ENCODE results near the gene KCNJ6. TPM values are rescaled to one million over a fixed set of nuclear protein-coding genes. Genes with fewer than 3 reads are reported as not detected.

Gene KCNJ6
- total and polyA plus RNA-seq, 5 donors = 0.03 TPM; not detected in 4

DNA sequence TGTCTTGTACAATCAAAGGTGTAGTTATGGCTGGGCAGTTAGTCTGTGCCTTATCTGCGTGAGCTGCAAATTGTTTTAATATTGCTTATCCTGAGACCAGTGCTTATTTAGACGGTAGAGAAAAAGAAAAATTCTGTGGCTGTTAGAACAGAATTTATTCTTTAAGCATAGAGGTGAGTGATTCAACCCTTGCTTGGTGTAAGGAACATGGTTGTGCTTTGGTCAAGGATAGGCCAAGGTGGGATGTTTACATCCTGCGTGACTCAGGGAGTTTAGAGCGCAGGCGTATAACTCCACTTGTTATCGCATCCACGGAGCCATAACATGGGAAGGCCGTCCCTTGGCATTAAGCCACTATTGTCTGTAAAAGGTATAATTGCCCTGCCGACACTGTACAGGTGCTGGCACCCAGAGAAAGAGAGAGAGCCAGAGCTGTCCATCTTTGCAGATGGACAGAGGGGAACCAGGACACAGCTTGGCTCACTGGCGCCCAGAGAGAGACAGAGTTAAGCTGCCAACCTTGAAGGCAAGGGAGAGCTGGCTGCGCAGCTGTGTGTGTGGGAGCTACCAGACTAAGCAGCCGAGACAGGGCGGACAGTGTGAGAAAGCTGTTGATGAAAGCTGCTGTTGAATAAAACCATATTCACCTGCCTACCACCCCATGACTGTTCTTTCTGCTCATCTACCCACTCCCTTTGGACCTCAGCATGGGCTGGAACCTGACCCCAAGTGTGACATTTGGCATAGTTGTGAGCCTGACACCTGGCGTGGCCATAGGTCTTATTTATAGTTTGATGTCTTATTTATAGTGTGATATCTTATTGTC lies 349.3 kb downstream of the KCNJ6 start:
- DNase-seq (peak in 1 of 3 donors; percentile 58), ATAC-seq (no peak)
- WGBS = 60% methylated on average over 14 of the region's 14 CpGs
- peaks cover 2% of the 10 kb centered on the region for H3K4me1 ChIP-seq (ENCODE audit: control insufficient read depth, insufficient read depth, low read length)
- H3K4me3 ChIP-seq (ENCODE audit: low read length) = no peak overlapping the region
- H3K27me3 ChIP-seq (ENCODE audit: control insufficient read depth, insufficient read depth) = no peaks in the 10 kb centered on the region
- intact Hi-C loops (cut with DNase I) = loop anchor here in 2 of 4 donors (10.0 kb wide), 2 partner anchors 202 to 352 kb away; partner anchors contain the start of gene DYRK1A (in 2 of the 2)
- peak overlapping the region; percentile 81 for H3K27ac ChIP-seq (ENCODE audit: low read length)
- H3K9me3 ChIP-seq (ENCODE audit: control insufficient read depth, low read length) = no peaks in the 10 kb centered on the region

DNA sequence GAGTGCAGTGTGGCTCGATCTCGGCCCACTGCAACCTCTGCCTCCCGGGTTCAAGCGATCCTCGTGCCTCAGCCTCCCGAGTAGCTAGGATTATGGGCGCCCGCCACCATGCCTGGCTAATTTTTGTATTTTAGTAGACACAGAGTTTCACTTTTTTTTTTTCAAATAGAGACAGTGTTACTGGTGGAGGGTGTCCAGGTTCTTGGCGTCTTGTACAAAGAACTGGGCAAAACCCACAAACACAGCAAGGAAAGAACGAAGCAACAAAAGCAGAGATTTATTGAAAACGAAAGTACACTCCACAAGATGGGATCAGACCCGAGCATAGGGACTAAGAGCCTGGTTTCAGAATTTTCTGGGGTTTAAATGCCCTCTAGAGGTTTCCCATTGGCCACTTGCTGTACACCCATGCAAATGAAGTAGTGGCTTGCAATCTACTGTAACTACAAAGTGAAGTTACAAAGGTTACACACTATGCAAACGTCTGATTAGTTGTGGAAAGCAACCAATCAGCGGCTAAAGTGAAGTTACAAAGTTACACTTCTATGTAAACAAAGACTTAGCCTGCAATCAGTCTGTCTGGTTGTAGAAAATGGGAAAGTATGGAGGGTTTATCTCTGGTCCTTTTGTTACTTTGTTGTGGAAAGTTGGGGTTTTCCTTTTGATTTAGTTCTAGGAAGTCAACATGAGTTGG lies 350.6 kb downstream of the KCNJ6 start:
- peaks cover 2% of the 10 kb centered on the region for H3K4me1 ChIP-seq (ENCODE audit: control insufficient read depth, insufficient read depth, low read length)
- no peaks in the 10 kb centered on the region for H3K9me3 ChIP-seq (ENCODE audit: control insufficient read depth, low read length)
- intact Hi-C loops (cut with DNase I) = loop anchor here in 2 of 4 donors (10.0 kb wide), 2 partner anchors 201 to 351 kb away; partner anchors contain the start of gene DYRK1A (in 2 of the 2)
- ATAC-seq = no peak
- no peak for DNase-seq
- H3K4me3 ChIP-seq (ENCODE audit: low read length) = no peak overlapping the region
- no peak overlapping the region for H3K27ac ChIP-seq (ENCODE audit: low read length)
- whole genome bisulfite sequencing = 86% methylated on average over 14 of the region's 14 CpGs
- no peaks in the 10 kb centered on the region for H3K27me3 ChIP-seq (ENCODE audit: control insufficient read depth, insufficient read depth)

DNA sequence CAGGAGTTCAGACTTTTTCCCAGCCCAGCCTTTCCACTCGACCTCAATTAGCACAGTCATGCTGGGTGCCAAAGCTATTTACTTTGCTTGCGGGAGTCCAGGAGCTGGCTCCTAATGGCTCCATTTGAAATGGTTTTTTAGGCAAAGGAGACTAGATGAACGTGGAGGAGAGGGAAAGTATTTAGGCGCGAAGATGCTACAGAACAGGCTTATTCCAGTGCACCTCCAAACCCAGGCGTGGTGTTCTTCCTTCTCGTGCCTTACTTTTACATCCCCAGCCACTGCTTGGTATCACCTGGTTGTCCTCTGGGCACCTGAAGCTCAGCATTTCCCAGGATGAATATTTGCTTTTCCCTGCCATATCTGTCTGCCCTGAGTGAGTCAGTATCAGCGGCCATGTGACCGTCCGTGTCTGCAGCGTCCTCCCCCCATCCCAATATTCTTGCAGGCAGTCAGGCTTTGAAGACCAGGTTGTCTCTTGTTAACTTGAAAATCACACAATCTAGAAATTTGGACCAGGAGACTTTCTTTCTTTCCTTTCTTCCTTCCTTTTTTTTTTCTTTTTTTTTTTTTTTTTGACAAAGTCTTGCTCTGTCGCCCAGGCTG lies 351.2 kb downstream of the KCNJ6 start:
- no peaks in the 10 kb centered on the region for H3K9me3 ChIP-seq (ENCODE audit: control insufficient read depth, low read length)
- peak overlapping the region; percentile 79 for H3K27ac ChIP-seq (ENCODE audit: low read length)
- 64% methylated on average over 12 of the region's 12 CpGs for WGBS
- H3K4me3 ChIP-seq (ENCODE audit: low read length) = no peak overlapping the region
- no peak for ATAC-seq
- H3K4me1 ChIP-seq (ENCODE audit: control insufficient read depth, insufficient read depth, low read length) = peaks cover 2% of the 10 kb centered on the region
- peak in 1 of 3 donors; percentile 35 for DNase-seq
- intact Hi-C loops (cut with DNase I) = loop anchor here in 2 of 4 donors (10.0 kb wide), 2 partner anchors 200 to 350 kb away; partner anchors contain the start of gene DYRK1A (in 2 of the 2)
- no peaks in the 10 kb centered on the region for H3K27me3 ChIP-seq (ENCODE audit: control insufficient read depth, insufficient read depth)

DNA sequence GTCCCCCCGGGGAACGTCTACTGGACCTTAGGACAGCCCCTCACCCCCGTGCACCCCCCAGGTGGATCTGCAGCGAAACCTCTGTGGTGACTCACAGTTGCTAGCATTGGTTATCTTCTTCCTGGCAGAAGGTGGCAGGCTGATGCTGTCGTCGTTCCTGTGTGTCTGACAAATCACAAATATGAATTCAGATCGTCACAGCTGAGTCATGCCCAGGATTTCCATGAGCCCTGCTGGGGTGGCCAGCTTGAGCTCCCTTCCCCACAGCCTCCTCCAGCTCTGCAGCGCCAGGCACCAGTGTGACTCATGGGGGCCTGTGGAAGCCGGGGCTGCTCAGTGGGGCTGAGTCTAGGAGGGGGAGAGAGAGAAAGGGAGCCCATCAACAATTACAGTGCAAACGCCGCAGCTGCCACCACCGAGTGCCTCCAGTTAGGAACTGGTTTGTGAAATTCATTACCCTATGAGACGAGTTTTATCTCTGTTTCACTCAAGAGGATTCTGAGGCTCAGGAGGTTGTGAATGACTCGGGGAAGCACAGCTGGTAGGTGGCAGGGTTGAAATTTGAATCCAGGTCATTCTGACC lies 351.8 kb downstream of the KCNJ6 start:
- Histone ChIP-seq H3K9me3 (ENCODE audit: control insufficient read depth, low read length) (no peaks in the 10 kb centered on the region), H3K27me3 (ENCODE audit: control insufficient read depth, insufficient read depth) (no peaks in the 10 kb centered on the region), H3K4me3 (ENCODE audit: low read length) (peak overlapping the region; percentile 43), H3K27ac (ENCODE audit: low read length) (peak overlapping the region; percentile 89), H3K4me1 (ENCODE audit: control insufficient read depth, insufficient read depth, low read length) (peaks cover 2% of the 10 kb centered on the region)
- ATAC-seq (peak; percentile 81 to 91), DNase-seq (peak; percentile 81 to 87 (median 86))
- 14% methylated on average over 14 of the region's 14 CpGs for WGBS
- intact Hi-C loops (cut with DNase I) = loop anchor here in 2 of 4 donors (10.0 kb wide), 2 partner anchors 200 to 350 kb away; partner anchors contain the start of gene DYRK1A (in 2 of the 2)

DNA sequence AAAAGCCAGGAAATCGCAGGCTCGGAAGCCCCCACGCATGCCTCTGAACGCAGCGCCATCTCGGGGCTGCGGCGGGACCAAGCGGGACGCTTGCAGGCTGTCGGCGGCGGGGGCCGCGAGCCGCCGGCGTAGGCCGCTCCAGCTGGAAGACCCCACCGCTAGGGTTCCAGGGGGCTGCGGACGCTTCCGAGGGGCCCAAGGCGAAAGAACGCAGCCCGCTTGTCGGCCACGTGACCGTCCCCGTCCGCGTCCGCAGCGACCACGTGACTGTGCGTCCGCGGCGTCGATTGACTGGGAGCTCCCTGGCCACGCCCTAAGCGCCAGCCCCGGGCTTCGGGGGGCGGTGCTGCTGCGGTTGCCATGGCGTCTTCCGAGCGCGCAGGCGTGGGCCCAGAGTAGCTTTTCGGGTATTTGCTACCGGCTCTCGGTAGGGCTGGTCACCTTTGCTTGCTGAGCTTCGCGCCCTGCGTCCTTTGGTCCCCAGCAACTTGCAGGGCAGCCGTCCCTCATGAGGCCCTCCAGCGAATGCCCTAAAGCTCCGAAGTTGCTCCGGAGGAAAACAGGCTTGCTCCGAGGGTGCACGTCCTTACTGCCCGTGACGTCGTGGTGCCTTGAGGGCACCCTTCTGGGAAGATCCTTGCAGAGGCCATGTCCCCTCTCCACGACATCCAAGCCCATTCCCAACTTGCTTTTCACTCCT lies 352.5 kb downstream of the KCNJ6 start:
- peaks cover 2% of the 10 kb centered on the region for H3K4me1 ChIP-seq (ENCODE audit: control insufficient read depth, insufficient read depth, low read length)

DNA sequence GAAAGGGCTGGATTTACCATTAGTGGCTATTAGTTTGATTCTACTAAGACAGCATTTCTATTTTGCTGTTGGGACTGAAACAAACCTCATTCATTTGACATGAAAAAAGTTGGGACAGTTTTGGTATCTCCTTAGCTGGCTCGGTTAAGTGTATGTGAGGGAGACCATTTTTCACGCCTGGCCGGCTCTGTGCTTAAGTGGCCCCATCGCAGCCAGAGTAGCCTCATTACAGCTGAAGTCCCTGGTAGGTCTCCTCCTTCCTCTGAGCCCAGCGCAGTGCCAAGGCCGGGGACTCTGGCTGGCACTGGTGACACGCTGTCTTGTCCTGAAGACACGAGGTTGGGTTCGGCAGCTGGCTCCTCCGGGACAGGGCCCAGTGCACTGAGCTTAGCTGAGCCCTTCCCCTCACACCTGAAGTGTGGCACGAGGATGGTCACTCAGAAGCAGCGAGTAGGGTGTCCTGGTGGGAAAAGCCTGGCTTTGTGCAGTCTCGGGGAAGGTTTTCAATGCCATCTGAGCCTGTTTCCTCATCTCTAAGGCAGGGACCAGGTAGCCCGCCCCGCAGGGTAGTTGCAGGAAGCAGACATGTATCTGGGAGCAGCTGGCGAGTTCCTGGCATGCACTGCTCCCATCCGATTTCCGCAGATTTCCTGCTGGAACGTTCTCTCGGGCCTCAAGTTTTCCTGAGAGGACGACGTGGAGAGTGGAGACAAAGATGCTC lies 353.2 kb downstream of the KCNJ6 start:
- H3K9me3 ChIP-seq (ENCODE audit: control insufficient read depth, low read length) = no peaks in the 10 kb centered on the region
- peak; percentile 5 to 7 for ATAC-seq
- intact Hi-C loops (cut with DNase I) = loop anchor here in 2 of 4 donors (10.0 kb wide), 2 partner anchors 198 to 348 kb away; partner anchors contain the start of gene DYRK1A (in 2 of the 2)
- peak overlapping the region; percentile 49 for H3K4me3 ChIP-seq (ENCODE audit: low read length)
- 48% methylated on average over 22 of the region's 22 CpGs for WGBS
- H3K4me1 ChIP-seq (ENCODE audit: control insufficient read depth, insufficient read depth, low read length) = peaks cover 2% of the 10 kb centered on the region
- peak overlapping the region; percentile 88 for H3K27ac ChIP-seq (ENCODE audit: low read length)
- H3K27me3 ChIP-seq (ENCODE audit: control insufficient read depth, insufficient read depth) = no peaks in the 10 kb centered on the region
- DNase-seq = peak in 2 of 3 donors; percentile 62 to 67

More for the DNA sequence above, 352.5 kb downstream of the KCNJ6 start:
- H3K4me3 ChIP-seq (ENCODE audit: low read length) = peak overlapping the region; percentile 49
- peak; percentile 97 for ATAC-seq
- DNase-seq = peak; percentile 95 to 98 (median 98)
- intact Hi-C loops (cut with DNase I) = loop anchor here in 2 of 4 donors (10.0 kb wide), 2 partner anchors 199 to 349 kb away; partner anchors contain the start of gene DYRK1A (in 2 of the 2)
- under 1% methylated on average over 67 of the region's 67 CpGs for WGBS
- H3K9me3 ChIP-seq (ENCODE audit: control insufficient read depth, low read length) = no peaks in the 10 kb centered on the region
- H3K27me3 ChIP-seq (ENCODE audit: control insufficient read depth, insufficient read depth) = no peaks in the 10 kb centered on the region
- H3K27ac ChIP-seq (ENCODE audit: low read length) = peak overlapping the region; percentile 89

DNA sequence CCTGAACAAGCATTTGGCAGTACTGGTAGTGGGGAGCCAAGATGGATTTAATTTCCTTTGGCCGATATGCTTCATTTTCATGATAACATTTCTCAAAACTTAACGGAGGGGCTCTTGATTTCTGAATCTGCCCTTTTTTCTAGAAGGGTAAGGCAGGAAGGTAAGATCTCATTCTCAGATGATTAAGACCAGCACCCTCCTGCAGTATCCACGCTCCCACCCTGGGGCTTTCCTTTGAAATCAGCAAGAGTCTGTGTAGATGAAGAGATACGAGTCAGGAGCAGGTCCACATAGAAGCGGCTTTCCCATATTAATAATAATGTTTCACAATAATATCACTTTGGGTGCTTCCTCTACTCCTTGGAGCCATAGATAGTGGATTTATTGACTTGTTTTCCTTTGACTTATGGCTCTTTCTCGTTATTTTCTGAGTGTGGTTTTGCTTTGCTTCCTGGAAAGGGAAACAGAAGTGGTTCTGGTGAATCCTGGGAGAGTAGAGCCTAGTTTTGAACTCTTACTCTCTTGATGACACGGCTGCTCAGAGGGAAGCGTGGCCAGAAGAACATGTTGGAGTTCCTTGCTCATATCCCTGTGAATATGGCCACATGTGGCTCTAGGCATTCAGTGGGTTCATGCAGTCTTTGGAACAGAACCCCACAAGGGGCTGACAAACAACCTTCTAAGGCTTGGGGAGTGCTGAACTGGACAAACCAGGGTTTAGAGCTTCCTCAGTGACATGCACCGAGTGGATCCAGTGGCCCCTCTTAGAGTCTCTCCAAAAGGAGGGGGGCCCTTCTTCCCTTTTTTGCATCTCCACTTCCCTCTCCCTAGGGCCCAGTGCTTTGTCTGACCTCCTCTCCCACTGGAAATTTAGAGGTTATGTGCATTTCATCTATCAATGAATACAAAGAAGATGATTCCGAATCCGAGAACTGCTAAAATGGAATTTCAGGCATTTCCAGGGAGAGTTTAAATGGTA lies 354.0 kb downstream of the KCNJ6 start:
- Histone ChIP-seq H3K27ac (ENCODE audit: low read length) (no peak overlapping the region), H3K9me3 (ENCODE audit: control insufficient read depth, low read length) (no peaks in the 10 kb centered on the region), H3K4me1 (ENCODE audit: control insufficient read depth, insufficient read depth, low read length) (peaks cover 2% of the 10 kb centered on the region), H3K4me3 (ENCODE audit: low read length) (no peak overlapping the region), H3K27me3 (ENCODE audit: control insufficient read depth, insufficient read depth) (no peaks in the 10 kb centered on the region)
- ATAC-seq (no peak), DNase-seq (no peak)
- 93% methylated on average over 11 of the region's 11 CpGs for WGBS
- intact Hi-C loops (cut with DNase I) = loop anchor here in 2 of 4 donors (10.0 kb wide), 2 partner anchors 197 to 347 kb away; partner anchors contain the start of gene DYRK1A (in 2 of the 2)

DNA sequence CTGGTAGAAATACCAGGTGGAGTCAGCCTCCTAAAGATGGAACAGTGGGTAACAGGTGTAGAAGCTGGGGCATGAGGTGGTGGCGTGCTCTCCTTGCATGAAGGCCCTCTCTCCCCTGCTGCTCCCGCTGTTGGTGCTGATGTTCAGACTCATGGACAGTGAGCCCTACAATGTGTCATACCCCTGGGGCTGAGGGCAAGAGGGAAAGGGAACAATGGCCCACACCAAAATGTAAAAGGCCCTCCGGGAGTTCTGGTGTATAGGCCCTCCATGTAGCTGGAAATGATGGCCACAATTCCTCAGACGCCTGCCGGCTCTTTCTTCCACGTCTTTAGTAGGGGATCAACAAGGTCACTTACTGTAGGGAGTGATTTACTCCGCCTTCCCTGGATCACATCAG lies 354.8 kb downstream of the KCNJ6 start:
- Histone ChIP-seq H3K4me1 (ENCODE audit: control insufficient read depth, insufficient read depth, low read length) (peaks cover 2% of the 10 kb centered on the region), H3K27ac (ENCODE audit: low read length) (no peak overlapping the region), H3K27me3 (ENCODE audit: control insufficient read depth, insufficient read depth) (no peaks in the 10 kb centered on the region), H3K9me3 (ENCODE audit: control insufficient read depth, low read length) (no peaks in the 10 kb centered on the region), H3K4me3 (ENCODE audit: low read length) (no peak overlapping the region)
- ATAC-seq = no peak
- DNase-seq = no peak
- 91% methylated on average over 7 of the region's 7 CpGs for WGBS
- intact Hi-C loops (cut with DNase I) = loop anchor here in 2 of 4 donors (10.0 kb wide), 2 partner anchors 197 to 347 kb away; partner anchors contain the start of gene DYRK1A (in 2 of the 2)

Data from right cardiac atrium (tissue), 5 donors.